DMS114 treated with DMSO at 0.1 percent for 48 hours (cell line): ENCODE results near the gene ALK.
"Not testable (repeated sequence)": the region's sequence is repeated elsewhere in the genome, so short reads cannot be mapped to it uniquely, and the experiment has no call there.

ENCODE experiments used
- DNase-seq: peaks from one replicate; lab custom pipeline; 2025; ENCODE audit not compliant: unreplicated experiment; lab: John Stamatoyannopoulos, UW

The ALK gene

DNA sequence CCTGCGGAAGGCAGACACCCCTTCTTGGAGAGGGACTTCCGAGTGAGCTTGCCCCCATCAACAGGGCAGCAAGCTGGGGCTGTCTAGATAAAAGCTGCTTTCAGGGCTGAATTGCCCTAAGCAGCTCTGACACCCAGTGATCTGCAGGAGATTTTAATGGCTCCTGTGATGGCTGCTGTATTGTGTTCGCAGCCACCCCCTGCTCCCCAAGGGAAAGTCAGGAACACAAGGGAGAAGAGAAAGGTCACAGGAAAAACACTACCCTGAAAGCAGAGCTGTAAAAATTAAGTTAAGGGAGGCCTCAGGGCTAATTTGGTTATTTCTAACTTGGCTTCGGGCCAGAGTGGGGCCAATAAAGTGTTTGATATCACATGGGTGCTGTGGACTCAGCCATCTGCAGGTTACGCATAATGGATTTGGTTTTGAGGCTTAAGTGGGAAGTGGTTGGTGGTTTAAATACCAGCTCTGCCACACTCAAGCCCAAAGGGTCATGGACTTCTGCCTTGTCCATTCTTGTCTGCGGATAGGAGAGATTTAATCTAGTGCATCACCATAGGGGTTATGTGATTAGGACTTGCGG, 658.6 kb downstream of the ALK start:
- no peak for DNase-seq

DNA sequence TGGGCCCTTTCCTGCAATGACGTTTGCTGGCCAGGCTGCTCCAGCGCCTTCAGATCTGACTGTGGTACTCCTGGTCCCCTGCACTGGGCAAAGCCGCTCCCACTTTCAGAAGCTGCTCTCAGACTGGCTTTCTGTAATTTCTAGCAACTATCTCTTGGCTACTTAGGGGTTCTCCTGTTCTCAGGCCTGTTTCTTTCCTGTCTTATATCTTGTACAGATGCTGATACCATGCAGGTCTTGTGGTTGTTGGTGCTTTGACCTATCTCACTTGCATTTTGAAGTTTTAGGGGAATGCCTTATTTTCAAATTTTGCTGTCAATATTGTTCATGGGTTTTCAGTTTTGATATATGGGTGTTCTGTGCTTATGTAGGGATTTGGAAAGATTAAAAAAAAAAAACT, 660.4 kb downstream of the ALK start:
- DNase-seq: no peak

DNA sequence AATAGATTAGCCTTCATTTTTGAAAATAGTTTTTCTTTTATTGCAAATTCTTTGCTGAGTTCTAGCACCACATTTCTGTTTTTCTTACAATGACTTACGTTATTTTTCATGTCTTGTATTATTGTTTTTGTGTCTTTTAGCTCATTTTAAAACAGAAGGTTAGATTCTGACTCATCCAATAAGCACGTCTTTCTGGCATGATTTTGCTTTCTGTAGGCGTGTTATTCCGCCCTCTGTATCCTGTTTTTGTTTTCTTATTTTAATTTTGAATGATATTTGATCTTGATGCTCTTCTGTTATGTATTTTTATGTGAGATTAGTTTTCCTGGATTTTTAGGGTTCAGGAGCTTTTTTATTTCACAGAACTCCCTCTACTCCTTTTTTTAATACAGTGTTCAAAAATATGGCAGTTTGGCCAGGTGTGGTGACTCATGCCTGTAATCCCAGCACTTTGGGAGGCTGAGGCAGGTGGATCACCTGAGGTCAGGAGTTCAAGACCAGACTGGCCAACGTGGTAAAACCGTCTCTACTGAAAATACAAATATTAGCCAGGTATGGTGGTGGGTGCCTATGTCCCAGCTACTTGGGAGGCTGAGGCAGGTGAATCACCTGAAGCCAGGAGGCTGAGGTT, 661.1 kb downstream of the ALK start:
- DNase-seq: no peak

DNA sequence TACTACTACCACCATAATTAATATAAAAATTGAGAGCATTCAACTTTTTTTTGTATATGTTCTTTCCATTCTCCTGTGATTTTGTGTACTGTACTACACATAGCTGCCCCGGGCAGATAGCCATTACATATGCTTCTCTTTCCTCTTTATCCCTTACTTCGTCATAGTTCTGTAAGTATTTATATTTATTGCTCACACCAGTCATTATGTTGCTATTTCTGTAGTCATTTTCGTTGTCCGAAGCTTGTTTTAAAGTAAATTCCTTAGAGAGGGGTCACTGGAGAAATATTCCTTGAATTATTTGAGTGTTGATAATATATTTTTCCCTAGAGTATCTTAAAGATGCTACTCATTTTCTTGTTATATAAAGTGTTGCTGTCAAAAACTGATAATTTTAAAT, 662.2 kb downstream of the ALK start:
- no peak for DNase-seq

DNA sequence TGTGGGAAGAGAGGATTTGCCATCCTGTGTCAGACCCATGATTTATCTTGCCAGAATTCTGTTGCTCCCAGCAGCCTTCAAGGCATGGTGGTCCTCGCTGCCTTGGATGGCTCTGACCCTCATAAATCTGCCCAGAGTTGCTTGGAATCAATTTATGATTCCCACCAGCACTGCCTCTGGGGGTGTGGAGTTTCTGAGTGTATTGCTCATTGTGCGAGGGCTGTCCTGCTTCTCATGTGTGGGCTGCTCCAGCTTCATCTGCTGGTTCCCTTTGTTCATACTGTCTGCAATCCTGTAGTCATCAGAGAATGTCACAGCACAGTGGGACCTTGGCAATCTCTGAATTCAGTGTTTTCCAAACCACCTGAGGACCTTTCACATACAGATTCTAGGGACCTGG, 666.4 kb downstream of the ALK start:
- no peak for DNase-seq

DNA sequence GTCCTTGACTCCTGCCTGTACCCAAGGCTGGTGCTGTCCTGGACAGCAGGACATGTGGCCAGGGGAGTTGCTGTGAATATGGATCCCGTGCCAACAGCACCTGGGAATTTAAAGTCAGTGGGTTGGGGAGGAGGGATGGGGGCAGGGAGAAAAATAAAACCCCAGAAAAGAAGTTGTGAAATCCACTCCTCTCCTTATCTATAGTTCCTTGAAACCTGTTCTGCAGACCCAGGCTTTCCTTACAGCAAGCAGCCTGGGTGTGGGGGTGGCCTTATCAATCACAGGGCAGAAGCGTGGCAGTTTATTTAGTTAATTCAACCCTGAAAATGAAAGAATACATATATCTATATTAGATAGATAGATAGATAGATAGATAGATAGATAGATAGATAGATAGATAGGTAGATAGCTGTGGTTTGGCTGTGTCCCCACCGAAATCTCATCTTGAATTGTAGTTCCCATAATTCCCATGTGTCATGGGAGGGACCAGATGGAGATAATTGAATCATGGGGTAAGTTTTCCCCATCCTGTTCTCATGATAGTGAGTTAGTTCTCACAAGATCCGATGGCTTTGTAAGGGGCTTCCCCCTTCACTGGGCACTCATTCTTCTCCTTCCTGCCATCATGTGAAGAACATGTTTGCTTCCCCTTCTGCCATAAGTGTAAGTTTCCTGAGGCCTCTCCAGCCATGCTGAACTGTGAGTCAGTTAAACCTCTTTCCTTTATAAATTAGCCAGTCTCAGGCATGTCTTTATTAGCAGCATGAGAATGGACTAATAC, 667.7 kb downstream of the ALK start:
- not testable (repeated sequence) for DNase-seq

DNA sequence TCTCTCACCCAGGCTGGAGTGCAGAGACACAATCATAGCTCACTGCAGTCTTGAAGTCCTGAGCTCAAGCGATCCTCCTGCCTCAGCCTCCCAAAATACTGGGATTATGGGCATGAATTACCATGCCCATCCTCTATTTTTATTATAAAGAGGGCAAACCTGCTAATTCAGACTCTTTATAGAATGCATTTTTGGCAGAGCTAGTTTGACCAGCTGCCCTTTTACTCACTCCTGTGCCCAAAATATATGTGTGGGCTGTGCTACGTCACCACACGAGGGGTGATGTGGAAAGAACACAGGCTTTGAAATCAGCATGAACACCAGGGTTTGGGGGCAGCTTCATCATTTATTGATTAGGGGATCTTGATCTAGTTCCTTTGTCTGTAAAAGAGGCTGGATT, 668.4 kb downstream of the ALK start:
- DNase-seq: no peak

DNA sequence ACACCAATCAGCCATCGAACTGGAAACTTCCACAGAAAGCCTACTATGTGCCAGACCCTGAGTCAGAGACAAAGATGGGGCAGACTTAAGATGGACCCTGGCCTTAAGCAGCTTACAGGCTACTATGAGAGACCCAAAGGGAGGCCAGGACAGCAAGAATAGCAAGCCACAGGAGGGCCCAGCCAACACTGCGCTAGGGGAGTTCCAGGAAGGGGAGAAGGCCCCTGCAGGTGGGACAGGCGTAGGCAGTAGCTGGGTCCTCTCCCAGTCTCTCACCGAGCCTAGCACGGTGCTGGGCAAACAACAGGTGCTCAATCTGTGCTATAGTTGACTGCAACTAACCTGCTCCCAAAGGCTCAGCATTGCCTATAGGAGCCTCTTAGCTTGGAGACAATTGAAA, 670.0 kb downstream of the ALK start:
- DNase-seq: no peak

DNA sequence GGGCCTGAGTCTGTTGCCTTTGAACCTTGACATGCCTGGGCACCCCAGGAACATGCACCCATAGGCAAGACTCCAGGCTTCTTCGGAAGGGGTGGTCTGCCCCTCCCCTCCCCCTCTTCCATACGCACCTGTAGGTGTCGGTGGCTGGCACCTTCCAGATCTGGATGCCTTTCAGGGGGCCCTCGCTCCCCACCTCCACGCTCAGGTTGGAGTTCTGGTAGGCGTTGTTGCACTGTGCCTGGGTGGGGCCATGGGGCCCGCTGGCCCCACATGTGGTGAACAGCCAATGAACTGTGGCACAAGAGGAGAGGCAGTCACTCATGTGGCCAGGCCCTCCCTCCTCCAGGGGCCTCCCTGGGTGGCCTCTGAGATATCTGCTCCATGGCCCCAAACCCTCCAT, 670.4 kb downstream of the ALK start:
- DNase-seq: no peak

DNA sequence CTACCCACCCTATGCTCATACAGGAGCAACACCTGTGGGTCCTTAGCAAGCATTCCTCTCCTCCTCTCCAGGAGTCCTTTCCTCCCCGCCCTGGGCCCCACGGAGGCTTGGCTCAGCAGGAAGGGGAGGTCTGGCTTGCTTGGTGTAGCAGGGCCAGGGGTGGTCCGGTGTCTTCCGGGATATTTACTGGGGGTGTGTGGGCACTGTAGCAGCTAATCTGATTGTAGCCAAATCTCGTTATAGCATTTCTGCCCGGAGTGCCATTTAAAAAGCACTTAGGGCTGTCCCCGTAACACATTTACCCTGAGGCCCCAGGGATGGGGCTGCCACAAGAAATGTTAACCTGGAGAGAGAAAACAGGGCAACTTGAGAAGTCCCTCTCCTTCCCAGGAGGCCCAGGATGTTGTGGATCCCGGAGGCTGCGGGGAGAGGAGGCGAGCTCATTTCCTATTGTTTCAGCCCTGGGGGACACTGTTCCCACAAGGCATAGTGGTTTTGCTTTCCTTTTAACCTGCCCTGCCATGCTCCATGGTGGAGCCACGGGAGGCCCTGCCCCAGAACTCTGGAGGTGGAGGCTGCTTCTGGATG, 671.6 kb downstream of the ALK start:
- DNase-seq: no peak

DNA sequence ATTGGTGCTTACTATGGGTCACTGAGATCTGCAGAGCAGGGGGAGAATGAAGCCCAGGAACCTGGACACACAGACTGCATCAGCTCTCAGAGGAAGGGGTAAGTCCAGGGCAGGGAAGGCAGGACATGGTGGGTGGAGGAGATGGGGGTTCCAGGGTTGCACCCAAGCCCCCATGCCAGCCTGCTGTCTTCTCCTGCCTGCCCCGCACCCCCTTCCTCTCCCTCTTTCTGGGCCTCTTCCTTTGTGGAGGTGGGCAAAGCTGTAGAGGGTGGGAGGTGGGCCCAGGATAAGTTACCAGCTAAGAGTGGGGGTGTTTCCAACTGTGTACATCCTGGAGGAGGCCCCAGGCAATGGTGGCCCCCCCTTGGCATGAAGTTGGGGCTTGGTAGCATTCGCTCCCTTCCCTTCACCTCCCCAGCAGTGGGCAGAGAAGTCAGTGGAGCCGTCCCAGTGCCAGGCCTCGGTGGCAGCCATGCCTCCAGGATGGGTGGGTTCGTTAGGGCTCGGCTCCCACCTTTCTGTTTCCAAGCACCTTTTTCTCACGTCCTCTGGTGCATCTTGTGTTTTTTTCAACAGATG, 674.0 kb downstream of the ALK start:
- no peak for DNase-seq

DNA sequence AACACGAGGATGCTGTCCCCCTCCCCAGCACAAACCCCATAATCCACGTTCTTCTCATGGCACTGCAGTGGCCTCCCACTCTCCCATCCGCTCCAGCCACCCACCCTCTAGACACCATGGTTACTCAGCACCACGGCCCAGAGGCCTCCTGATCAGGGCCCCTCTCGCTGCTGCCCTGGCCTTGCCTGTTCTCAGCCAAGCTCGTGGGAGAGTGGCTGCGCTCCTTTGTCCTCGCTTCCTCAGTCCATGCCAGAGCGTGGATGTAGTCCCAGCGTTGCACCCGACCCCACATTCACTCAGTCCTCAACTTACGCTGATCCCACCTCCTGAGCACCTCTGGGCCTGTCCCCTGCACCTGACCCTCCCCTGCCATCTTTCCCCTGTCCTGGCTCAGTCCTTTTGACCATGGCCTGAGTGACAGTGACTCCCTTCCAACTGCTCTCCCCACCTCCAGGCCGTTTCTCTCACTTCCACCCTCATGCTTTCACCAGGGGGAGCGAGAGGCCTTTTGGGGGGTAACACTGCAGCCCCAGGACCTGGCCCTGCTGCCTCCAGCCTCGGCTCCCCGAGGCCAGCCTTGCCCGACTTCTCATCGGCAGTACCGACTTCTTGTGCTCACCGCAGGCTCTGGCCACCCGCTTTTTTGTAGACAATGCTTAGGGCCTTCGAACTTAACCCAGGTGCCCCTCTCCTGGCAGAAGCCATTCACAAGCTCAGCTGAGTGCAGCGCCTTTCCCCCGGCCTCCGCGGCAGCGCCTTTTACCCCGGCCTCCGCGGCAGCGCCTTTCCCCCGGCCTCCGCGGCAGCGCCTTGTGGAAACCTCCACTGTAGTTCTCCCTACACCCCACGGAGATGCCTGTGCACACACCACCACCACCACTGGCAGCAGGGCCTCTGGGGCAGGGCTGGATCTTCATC, 674.7 kb downstream of the ALK start:
- no peak for DNase-seq

DNA sequence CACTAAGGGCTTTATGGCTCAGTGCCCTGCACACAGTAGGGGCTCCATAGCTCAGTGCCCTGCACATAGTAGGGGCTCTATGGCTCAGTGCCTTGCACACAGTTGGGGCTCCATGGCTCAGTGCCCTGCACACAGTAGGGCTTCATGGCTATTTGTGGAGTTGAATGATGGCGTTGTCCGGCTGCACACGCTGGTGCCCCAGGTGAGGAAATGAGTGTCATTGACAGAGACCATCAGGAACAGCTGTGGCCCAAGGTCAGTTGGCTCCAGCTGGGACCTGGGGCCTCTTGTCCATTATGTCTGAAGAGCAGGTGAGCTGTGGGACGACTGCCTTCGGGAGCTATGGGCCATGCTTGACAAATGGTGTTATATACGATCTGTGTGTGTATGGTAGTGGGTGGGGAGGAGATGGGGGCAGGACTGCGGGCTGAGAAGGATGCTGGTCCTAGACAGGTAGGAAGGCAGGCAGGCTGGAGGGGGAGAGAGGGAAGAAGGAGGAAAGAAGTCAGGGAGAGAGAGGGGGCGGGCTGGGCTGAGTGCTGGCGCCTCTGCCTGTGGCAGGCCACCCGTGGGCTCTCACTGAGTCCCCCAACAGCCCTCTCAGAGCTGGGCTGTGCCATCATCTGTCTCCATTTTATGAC, 675.5 kb downstream of the ALK start:
- DNase-seq: no peak

DNA sequence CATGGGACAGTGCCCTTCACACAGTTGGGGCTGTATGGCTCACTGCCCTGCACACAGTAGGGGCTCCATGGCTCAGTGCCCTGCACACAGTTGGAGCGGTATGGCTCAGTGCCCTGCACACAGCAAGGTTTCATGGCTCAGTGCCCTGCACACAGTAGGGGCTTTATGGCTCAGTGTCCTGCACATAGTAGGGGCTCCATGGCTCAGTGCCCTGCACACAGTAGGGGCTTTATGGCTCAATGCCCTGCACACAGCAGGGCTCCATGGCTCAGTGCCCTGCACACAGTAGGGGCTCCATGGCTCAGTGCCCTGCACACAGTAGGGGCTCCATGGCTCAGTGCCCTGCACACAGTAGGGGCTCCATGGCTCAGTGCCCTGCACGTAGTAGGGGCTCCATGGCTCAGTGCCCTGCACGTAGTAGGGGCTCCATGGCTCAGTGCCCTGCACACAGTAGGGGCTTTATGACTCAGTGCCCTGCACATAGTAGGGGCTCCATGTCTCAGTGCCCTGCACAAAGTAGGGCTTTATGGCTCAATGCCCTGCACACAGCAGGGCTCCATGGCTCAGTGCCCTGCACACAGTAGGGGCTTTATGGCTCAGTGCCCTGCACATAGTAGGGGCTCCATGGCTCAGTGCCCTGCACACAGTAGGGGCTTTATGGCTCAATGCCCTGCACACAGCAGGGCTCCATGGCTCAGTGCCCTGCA, 676.2 kb downstream of the ALK start:
- DNase-seq: not testable (repeated sequence)

DNA sequence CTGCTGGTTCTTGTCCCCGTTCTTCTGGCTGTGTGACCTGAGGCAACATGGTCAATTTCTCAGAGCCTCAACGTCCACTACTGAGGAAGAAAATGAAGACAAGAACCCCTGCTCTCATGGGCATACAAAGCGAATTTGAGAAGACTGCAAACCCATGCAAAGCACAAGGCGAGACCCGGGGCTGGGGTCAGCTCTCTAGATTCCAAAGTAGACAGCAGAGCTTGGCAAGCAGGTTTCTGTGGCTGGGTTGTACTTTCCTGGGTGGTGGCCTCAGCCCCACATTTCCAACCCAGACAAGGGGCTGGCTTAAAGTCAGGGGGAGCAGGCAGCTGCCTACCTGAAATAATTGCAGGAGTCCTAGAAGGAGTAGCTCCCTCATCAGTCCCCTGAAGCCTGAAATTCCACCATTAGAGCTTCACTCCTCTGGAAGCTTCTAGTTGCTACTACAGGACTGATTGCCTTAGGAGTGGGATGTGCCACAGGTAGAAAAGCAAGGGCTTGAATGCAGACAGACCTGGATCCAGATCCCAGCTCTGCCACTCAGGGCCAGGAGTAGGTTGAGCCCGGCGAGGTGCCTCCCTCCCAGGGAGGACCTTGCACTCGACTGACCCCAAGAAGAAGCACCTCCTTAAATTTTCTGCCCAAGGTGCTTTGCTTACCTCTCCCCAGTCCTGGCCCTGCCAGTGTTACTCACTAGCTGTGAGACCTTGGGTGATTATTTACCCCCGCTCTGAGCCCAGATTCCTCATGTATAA, 678.6 kb downstream of the ALK start:
- DNase-seq: no peak

DNA sequence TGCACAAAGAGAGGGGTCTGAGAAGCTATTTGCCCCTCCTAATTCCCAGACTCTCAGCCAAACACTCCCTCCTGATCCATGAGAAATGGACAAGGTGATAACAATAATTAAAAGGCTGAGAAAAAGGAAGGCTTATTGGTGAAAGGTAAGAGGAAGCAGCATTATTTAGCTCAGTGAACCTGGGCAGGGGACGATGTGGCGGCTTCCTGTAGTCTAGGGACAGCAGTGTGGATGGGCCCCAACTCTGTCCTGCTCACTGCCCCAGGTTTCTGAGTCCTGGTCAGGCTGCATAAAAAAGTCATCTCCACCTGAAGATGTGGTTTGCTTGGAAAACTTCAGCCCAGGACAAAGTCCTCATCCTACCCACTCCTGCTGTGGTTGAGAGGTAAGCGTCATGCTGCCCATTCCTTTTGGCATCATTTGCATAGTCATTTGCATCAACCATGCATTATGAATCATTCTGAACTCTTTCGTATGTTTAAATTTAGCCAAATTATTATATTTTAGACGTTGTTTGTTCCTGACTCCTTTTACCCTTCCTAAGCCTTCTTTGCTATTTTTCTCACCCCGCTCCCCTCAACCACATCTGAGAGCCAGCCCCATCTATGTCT, 679.3 kb downstream of the ALK start:
- no peak for DNase-seq

DNA sequence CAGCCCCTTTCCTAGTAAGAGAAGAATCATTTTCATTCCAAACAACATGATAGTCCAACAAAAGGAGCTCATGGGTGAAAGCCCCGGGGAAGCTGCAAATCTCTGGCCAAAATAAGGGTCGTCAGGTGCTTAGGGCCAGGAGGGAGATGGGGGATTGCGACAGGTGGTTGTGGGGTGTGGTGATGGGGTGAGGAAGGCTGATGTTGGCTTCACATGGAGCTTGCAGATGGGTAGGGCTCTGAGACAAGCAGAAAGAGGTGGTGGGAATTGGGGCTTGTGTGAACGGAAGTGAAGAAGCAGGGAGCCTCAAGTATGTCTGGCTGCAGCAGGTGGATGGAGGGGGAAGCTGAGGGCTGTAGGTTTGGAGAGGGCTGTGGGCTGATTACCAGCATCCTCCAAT, 680.0 kb downstream of the ALK start:
- DNase-seq: no peak

DNA sequence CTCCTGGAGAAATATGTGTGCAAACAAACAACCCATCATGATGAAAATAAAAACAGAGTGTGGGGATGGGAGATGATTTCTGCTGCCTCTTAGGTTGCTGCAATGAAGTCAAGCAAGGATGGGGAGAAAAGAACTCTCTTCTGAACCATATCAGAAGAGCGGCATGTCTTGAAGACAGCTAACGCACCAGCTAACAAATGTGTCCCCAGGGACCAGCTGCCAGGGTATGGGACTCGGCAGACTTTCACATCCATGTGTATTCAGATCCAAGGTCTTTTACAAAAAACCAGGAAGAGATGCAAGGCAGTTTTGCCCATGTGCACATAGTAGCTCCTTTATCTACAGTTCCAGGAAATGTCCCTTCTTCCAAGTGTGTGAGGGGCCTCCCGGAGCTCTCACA, 680.8 kb downstream of the ALK start:
- DNase-seq: no peak
